ENCODE data around the gene THAP10. TPM values are rescaled to one million over a fixed set of nuclear protein-coding genes. Genes with fewer than 3 reads are reported as not detected.

The THAP10 gene
- total RNA-seq, 1 experiment from 2014 or later = 2.5 TPM

GRCh38 chr15:70835415-70835814 lies 56.8 kb downstream of the THAP10 start:
- no peak overlapping the region for H3K4me3 Mint-ChIP-seq
- H2BK15ac ChIP-seq (ENCODE audit: low read depth, low read length) = no peak overlapping the region
- no peak overlapping the region for H3K56ac ChIP-seq (ENCODE audit: insufficient read length, low read depth, low read length)
- peaks cover 9 to 17% of the 10 kb centered on the region in 2 experiments for H3K4me1 Mint-ChIP-seq
- no peaks in the 10 kb centered on the region for H3K79me2 ChIP-seq (ENCODE audit: insufficient read depth, low read length)
- no peaks in the 10 kb centered on the region for H4K20me1 ChIP-seq (ENCODE audit: control insufficient read depth, insufficient read depth, insufficient read length)
- H3K23me2 ChIP-seq (ENCODE audit: insufficient read length, low read depth, low read length, poor library complexity, severe bottlenecking) = no peaks in the 10 kb centered on the region
- no peak overlapping the region for H3K4me2 ChIP-seq (ENCODE audit: insufficient read depth, insufficient read length, low read length)
- no peak overlapping the region for H2BK12ac ChIP-seq (ENCODE audit: insufficient read length, low read depth, low read length)
- no peak overlapping the region for H4K8ac ChIP-seq (replicated peaks; ENCODE audit: insufficient read length, low read depth, low read length)
- H3K4ac ChIP-seq (ENCODE audit: low read depth, low read length) = no peak overlapping the region
- no CpG with 5 or more reads among the region's 6 CpGs for WGBS (ENCODE audit: extremely low coverage, insufficient read length, low lambda C conversion rate)
- no peaks in the 10 kb centered on the region for H3K79me1 ChIP-seq (ENCODE audit: insufficient read depth, low read depth, low read length, poor library complexity, severe bottlenecking)
- H3K27me3 ChIP-seq (ENCODE audit: insufficient read depth, low read length) = no peaks in the 10 kb centered on the region
- no peak overlapping the region for H2AFZ ChIP-seq (ENCODE audit: low read length)
- TF ChIP-seq, protein P1, sequence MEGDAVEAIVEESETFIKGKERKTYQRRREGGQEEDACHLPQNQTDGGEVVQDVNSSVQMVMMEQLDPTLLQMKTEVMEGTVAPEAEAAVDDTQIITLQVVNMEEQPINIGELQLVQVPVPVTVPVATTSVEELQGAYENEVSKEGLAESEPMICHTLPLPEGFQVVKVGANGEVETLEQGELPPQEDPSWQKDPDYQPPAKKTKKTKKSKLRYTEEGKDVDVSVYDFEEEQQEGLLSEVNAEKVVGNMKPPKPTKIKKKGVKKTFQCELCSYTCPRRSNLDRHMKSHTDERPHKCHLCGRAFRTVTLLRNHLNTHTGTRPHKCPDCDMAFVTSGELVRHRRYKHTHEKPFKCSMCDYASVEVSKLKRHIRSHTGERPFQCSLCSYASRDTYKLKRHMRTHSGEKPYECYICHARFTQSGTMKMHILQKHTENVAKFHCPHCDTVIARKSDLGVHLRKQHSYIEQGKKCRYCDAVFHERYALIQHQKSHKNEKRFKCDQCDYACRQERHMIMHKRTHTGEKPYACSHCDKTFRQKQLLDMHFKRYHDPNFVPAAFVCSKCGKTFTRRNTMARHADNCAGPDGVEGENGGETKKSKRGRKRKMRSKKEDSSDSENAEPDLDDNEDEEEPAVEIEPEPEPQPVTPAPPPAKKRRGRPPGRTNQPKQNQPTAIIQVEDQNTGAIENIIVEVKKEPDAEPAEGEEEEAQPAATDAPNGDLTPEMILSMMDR (conservative IDR thresholded peaks at IDR 0.05) = no peak
- peaks cover 19 to 40% (median 38%) of the 10 kb centered on the region in 3 experiments for H3K36me3 Mint-ChIP-seq (ENCODE audit: insufficient read depth in 1 of 3, low read depth in 3 of 3)
- no peak overlapping the region for H2BK120ac ChIP-seq (ENCODE audit: low read depth, low read length, poor library complexity, severe bottlenecking)
- no peak overlapping the region for H2BK20ac ChIP-seq (ENCODE audit: low read depth, low read length, poor library complexity, severe bottlenecking)
- H3K23ac ChIP-seq (ENCODE audit: insufficient read length, low read depth, low read length) = no peak overlapping the region
- H3K9ac ChIP-seq (ENCODE audit: extremely low read depth, insufficient read length, low read length) = no peak overlapping the region
- DNase-seq = no peak
- H3K9me3 Mint-ChIP-seq = no peaks in the 10 kb centered on the region; a peak in 1 of 5 replicates
- no peaks in the 10 kb centered on the region for H3K27me3 Mint-ChIP-seq (ENCODE audit: low read depth)
- no peak overlapping the region for H4K91ac ChIP-seq (ENCODE audit: insufficient read length, low read depth, low read length)
- no peak overlapping the region for H3T11ph ChIP-seq (ENCODE audit: low read length)
- no peak overlapping the region for H3K18ac ChIP-seq (ENCODE audit: insufficient read length, low read depth, low read length)
- H2AK5ac ChIP-seq (ENCODE audit: insufficient read length, low read length) = no peak overlapping the region
- H4K5ac ChIP-seq (ENCODE audit: insufficient read length, low read depth, low read length) = no peak overlapping the region
- no peak overlapping the region for H3K14ac ChIP-seq (ENCODE audit: insufficient read depth, low read length)
- no peak overlapping the region for H2BK5ac ChIP-seq (ENCODE audit: insufficient read length, low read length)
- H3K9me3 ChIP-seq (ENCODE audit: control insufficient read depth, low read depth, low read length) = peaks cover 6% of the 10 kb centered on the region
- H3K27ac ChIP-seq (ENCODE audit: insufficient read length, low read depth, low read length) = no peak overlapping the region
- H3K27ac Mint-ChIP-seq = no peak overlapping the region
- peaks cover 7% of the 10 kb centered on the region; the same call in 1 of the 2 replicates for H3K4me1 ChIP-seq (ENCODE audit: insufficient read depth, low read length)

Measured in H9 (cell line).